SJCRH30 (cell line): ENCODE measurements around the gene CES4A. TPM values are rescaled to one million over a fixed set of nuclear protein-coding genes. Genes with fewer than 3 reads are reported as not detected.
"Not testable (repeated sequence)": the region's sequence is repeated elsewhere in the genome, so short reads cannot be mapped to it uniquely, and the experiment has no call there.

ENCODE experiments used
- DNase-seq, 2 experiments: peaks; one replicate each; pipeline ENCODE4 v3.0.0-alpha.2; 2015 to 2020
- H3K27ac ChIP-seq: fragments of 250-450 bp; sonication (Bioruptor Pico); 2 replicates; pipeline ENCODE4 v1.5.1; 2020; ENCODE audit warnings: mild to moderate bottlenecking, moderate library complexity
- H3K27me3 ChIP-seq: fragments of 250-450 bp; sonication (Bioruptor Pico); 2 replicates; pipeline ENCODE4 v1.5.1; 2020; ENCODE audit warnings: mild to moderate bottlenecking, moderate library complexity
- H3K36me3 ChIP-seq: fragments of 250-450 bp; sonication (Bioruptor Pico); 2 replicates; pipeline ENCODE4 v1.5.1; 2020; ENCODE audit warnings: mild to moderate bottlenecking, moderate library complexity
- H3K4me1 ChIP-seq: fragments of 250-450 bp; sonication (Bioruptor Pico); 2 replicates; pipeline ENCODE4 v1.5.1; 2020; ENCODE audit warnings: mild to moderate bottlenecking, moderate library complexity
- H3K4me3 ChIP-seq: fragments of 250-450 bp; sonication (Bioruptor Pico); 2 replicates; pipeline ENCODE4 v1.5.1; 2020; ENCODE audit warnings: mild to moderate bottlenecking, moderate library complexity
- H3K9me3 ChIP-seq: fragments of 250-450 bp; sonication (Bioruptor Pico); replicated peaks from 2 replicates; pipeline ENCODE4 v1.5.1; 2020; ENCODE audit warnings: mild to moderate bottlenecking, moderate library complexity
- total RNA-seq: library from RNA; depleted of rRNA; stranded (reverse); fragments of >200 nt; shearing (Covaris generic); gene quantifications from 2 replicates; pipeline ENCODE4 v1.2.3, GENCODE V29; 2014

The CES4A gene
- total RNA-seq, 1 experiment from 2014 or later = not detected

DNA sequence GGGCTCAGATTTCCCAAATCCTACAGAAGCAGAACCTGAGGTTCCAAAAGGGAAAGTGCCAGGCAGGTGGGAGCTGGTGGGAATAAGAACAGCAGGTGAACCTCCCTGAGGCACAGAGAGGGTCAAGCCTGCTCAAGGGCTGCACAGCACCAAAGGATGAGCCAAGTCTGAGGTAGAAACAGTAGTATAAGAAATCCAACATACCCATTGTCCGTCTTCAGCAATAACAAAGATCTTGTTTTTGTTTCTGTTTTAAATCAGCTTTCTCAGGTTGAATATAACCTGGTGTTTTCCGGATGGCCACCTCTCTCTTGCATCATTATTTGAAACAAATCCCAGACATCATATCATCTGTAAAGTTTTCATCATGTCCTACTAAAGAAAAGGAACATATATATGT lies 38.0 kb upstream of the CES4A start:
- no peak overlapping the region for H3K4me3 ChIP-seq

DNA sequence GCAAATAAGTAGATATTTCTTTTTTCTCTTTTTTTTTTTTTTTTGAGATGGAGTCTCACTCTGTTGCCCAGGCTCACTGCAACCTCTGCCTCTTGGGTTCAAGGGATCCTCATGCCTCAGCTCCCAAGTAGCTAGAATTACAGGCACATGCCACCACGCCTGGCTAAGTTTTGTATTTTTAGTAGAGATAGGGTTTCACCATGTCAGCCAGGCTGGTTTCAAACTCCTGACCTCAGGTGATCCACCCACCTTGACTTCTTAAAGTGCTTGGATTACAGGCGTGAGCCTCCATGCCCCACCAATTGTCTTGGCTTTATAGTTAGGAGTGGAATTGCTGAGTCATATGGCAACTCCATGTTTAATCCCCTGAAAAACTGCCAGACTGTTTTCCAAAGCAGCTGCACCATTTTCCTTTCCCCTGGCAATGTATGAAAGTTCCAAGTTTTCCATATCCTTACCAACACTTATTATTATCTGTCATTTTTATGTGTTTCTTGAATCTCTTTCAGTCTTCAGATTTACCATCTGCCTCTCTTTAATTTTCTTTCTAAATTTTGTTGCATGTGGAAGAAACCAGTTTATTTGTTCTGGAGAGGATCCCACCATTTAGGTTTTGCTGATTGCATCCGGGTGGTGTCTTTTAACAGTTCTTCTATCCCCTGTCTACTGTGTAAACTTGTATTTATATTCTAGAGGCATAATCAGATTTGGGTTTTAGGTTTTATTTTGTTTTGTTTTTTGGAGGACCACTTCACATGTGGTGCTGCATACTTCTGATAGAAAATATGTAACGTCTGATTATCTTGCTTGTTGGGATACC lies 37.2 kb upstream of the CES4A start:
- H3K4me3 ChIP-seq = no peak overlapping the region
- no peaks in the 10 kb centered on the region; the same call in 1 of the 2 replicates for H3K9me3 ChIP-seq
- no peaks in the 10 kb centered on the region for H3K27me3 ChIP-seq
- no peak overlapping the region for H3K27ac ChIP-seq
- no peaks in the 10 kb centered on the region for H3K36me3 ChIP-seq
- no peak for DNase-seq
- 0 out of 2 replicates have a peak, but pooled peaks cover 3% of the 10 kb centered on the region for H3K4me1 ChIP-seq

More for the DNA sequence above, 38.0 kb upstream of the CES4A start:
- H3K27me3 ChIP-seq = no peaks in the 10 kb centered on the region
- H3K36me3 ChIP-seq = no peaks in the 10 kb centered on the region
- no peak for DNase-seq
- H3K9me3 ChIP-seq = no peaks in the 10 kb centered on the region; the same call in 1 of the 2 replicates
- 0 out of 2 replicates have a peak, but pooled peaks cover 3% of the 10 kb centered on the region for H3K4me1 ChIP-seq
- no peak overlapping the region for H3K27ac ChIP-seq

DNA sequence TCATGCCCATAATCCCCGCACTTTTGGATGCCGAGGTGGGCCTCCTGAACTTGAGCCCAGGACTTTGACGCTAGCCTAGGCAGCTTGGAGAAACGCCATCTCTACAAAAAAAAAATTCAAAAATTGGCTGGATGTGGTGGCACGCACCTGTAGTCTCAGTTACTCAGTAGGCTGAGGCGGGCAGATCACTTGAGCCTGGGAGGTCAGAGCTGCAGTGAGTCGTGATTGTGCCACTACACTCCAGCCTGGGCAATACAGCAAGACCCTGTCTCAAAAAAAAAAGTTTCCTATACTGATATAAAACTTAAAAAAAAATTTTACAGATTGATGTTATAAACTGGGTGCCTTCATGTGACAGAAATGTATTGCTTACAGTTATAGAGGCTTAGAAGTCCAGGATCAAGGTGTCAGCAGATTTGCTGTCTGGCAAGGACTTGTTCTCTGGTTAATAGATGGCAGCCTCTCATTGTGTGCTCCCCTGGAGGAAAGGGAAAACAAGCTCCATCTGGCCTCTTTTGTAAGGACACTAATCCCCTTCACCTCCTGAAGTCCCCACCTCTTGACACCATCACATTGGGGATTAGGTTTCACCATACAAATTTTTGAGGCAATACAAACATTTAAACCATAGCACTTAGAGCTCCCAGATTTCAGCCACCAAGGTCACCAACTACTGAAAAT lies 35.8 kb upstream of the CES4A start:
- Histone ChIP-seq H3K27me3 (0 out of 2 replicates have a peak, but pooled peaks cover 4% of the 10 kb centered on the region), H3K4me3 (no peak overlapping the region), H3K9me3 (no peaks in the 10 kb centered on the region; the same call in 1 of the 2 replicates), H3K27ac (no peak overlapping the region), H3K36me3 (no peaks in the 10 kb centered on the region), H3K4me1 (0 out of 2 replicates have a peak, but pooled peaks cover 3% of the 10 kb centered on the region)
- no peak for DNase-seq

DNA sequence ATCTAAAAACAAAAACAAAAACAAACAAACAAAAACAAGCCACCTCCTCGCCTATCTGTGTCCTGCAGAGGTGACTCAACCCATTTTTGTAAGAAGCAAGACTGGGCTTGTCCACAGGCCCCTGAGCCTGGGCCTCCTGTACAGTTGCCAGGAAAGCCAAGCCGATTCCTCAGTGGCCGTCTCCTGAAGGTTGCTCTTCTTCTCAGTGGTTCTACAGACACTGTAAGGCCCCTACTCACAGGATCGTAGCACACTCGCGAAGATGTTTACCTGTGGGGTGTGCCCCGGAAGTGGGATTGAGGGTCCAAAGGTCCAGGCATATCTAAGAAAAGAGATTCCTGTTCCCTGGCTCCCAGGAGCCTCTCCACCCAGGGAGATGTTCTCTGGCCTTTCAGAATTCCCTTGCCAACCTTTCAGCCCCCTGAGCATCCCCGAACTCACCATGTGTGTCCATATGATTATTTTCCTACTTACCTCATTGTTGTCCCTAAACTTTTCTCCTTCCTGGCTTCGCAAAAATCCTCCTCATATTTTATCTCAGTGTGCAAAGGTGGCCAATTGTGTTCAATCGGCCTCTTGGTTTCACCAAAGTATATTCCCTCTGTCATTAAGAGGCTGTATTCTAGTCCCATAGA lies 34.8 kb upstream of the CES4A start:
- Histone ChIP-seq H3K4me3 (no peak overlapping the region), H3K36me3 (no peaks in the 10 kb centered on the region), H3K27me3 (0 out of 2 replicates have a peak, but pooled peaks cover 4% of the 10 kb centered on the region), H3K4me1 (0 out of 2 replicates have a peak, but pooled peaks cover 3% of the 10 kb centered on the region), H3K27ac (no peak overlapping the region), H3K9me3 (no peaks in the 10 kb centered on the region; the same call in 1 of the 2 replicates)
- DNase-seq = no peak

DNA sequence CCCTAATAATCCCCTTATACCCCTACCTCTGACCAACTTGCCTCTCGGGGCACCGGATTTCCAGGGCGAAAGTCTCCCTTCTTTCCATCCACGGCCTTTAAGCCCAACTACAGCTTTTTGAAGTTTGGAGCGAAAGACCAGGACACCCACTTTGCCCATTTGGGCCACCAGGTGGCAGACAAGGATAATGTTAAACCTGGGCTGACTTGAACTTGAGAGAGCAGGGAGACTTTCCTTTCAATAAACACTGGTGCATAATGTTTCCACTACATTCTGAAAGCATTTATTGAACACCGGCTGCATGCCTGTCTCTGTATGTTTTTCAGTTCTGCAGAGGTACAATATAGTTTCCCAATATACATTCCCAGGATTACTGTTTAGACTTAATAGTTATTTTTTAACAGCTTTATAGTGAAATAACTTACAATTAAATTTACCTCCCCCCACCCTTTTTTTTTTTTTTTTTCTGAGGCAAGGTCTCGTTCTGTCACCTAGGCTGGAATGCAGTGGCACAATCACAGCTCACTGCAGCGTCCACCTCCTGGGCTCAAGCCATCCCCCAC lies 34.2 kb upstream of the CES4A start:
- 0 out of 2 replicates have a peak, but pooled peaks cover 4% of the 10 kb centered on the region for H3K27me3 ChIP-seq
- no peaks in the 10 kb centered on the region; the same call in 1 of the 2 replicates for H3K9me3 ChIP-seq
- no peak overlapping the region for H3K27ac ChIP-seq
- 0 out of 2 replicates have a peak, but pooled peaks cover 3% of the 10 kb centered on the region for H3K4me1 ChIP-seq
- no peaks in the 10 kb centered on the region for H3K36me3 ChIP-seq
- peak; percentile 72 to 92 for DNase-seq
- no peak overlapping the region for H3K4me3 ChIP-seq

DNA sequence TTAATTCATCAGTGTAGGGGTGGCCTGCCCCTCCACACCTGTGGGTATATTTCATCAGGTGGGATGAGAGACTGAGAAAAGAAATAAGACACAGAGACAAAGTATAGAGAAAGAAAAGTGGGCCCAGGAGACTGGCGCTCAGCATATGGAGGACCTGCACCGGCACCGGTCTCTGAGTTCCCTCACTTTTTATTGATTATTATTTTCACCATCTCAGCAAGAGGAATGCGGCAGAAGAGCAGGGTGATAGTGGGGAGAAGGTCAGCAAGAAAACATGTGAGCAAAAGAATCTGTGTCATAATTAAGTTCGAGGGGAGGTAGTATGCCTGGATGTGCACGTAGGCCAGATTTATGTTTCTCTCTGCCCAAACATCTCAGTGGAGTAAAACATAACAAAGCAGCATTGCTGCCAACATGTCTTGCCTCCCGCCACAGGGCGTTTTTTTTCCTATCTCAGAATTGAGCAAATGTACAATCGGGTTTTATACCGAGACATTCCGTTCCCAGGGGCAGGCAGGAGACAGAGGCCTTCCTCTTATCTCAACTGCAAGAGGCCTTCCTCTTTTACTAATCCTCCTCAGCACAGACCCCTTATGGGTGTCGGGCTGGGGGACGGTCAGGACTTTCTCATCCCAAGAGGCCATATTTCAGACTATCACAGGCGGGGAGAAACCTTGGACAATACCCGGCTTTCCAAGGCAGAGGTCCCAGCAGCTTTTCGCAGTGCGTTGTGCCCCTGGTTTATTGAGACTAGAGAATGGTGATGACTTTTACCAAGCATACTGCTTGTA lies 32.8 kb upstream of the CES4A start:
- DNase-seq, H3K9me3 ChIP-seq, H3K27me3 ChIP-seq, H3K36me3 ChIP-seq, H3K4me3 ChIP-seq, H3K27ac ChIP-seq, H3K4me1 ChIP-seq: not testable (repeated sequence)

DNA sequence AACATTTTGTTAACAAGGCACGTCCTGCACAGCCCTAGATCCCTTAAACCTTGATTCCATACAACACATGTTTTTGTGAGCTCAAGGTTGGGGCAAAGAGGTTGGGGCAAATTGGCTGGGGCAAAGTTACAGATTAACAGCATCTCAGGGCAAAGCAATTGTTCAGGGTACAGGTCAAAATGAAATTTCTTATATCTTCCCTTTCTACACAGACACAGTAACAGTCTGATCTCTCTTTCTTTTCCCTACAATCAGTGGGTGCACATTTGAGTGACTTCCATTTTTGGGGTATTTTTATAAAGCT lies 32.3 kb upstream of the CES4A start:
- not testable (repeated sequence) for H3K27ac ChIP-seq, H3K27me3 ChIP-seq, H3K9me3 ChIP-seq, DNase-seq, H3K36me3 ChIP-seq, H3K4me3 ChIP-seq, H3K4me1 ChIP-seq

DNA sequence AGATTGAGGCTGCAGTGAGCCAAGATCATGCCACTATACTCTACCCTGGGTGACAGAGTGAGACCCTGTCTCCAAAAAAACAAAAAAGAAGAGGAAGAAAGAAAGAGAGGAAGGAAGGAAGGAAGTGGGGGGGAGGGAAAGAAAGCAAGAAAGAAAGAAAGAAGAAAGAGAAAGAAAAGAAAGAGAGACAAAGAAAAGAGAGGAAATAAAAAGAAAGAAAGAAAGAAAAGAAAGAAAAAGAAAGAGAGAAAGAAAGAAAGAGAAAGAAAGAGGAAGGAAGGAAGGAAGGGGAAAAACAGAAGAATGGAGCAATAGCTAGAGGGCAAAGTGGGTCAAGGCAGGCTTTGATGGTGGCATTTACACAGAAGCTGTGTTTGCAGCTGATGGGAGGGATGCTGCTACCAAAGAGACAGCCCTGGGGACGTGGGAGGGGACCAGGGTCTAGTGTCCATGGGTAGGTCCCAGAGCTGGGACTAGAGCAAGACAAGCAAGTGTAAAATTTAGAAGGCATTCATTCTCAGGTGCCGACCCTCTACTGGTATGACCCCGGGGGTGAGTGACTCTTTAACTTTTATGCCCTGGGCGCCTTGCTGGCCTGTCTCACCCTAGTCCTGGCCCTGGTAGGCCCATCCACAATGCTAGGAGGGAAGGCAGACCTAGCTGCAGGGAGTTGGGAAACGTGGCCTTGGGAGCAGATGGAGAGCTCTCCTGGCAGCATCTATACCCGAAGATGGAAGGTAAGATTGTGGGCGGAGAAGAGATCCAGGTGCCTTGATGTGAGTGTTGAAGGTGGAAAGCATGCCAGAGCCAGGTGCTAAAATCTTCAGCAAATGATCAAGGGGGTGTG lies 29.3 kb upstream of the CES4A start:
- Histone ChIP-seq H3K4me1 (no peaks in the 10 kb centered on the region), H3K4me3 (no peak overlapping the region), H3K27me3 (0 out of 2 replicates have a peak, but pooled peaks cover 4% of the 10 kb centered on the region), H3K36me3 (no peaks in the 10 kb centered on the region), H3K27ac (no peak overlapping the region), H3K9me3 (no peaks in the 10 kb centered on the region)
- DNase-seq = no peak

DNA sequence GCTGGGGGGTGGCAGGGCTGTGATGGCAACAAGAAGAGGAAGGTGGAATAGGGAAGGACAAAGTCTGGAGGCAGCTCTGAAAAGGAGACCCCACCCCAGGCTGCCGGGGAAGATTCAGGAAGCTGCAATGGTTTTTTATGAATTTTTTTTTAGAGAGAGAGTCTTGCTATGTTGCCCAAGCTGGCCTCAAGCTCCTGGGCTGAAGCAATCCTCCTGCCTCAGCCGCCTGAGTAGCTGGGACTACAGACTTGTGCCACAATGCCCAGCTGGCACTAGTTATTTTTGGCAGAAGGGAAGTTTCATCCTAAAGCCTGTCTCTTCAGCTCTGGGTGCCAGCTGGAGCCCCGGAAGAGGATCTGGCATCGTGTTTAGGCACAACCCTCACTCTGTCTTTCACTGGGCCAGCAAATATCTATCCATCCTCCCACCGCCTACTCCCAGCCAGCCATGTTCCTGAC lies 28.7 kb upstream of the CES4A start:
- Histone ChIP-seq H3K9me3 (no peaks in the 10 kb centered on the region), H3K27me3 (0 out of 2 replicates have a peak, but pooled peaks cover 4% of the 10 kb centered on the region), H3K4me3 (no peak overlapping the region), H3K36me3 (no peaks in the 10 kb centered on the region), H3K4me1 (no peaks in the 10 kb centered on the region), H3K27ac (no peak overlapping the region)
- DNase-seq = no peak

DNA sequence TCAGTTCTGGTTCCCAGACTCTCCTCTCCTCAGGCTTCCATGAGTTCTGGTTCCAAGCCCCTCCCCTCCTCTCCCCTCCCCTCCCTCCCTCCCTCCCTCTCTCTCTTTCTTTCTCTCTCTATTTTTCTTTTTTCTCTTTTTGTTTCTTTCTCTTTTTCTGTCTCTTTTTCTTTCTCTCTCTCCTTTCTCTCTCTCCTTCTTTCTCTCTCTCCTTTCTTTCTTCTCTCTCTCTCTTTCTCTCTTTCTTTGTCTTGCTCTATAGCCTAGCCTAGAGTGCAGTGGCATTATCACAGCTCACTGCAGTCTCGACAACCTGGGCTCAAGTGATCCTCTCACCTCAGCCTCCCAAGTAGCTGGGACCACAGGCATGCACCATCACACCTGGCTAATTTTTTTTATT lies 28.1 kb upstream of the CES4A start:
- Histone ChIP-seq H3K4me3 (no peak overlapping the region), H3K36me3 (no peaks in the 10 kb centered on the region), H3K4me1 (no peaks in the 10 kb centered on the region), H3K9me3 (no peaks in the 10 kb centered on the region), H3K27ac (no peak overlapping the region), H3K27me3 (0 out of 2 replicates have a peak, but pooled peaks cover 6% of the 10 kb centered on the region)
- no peak for DNase-seq

DNA sequence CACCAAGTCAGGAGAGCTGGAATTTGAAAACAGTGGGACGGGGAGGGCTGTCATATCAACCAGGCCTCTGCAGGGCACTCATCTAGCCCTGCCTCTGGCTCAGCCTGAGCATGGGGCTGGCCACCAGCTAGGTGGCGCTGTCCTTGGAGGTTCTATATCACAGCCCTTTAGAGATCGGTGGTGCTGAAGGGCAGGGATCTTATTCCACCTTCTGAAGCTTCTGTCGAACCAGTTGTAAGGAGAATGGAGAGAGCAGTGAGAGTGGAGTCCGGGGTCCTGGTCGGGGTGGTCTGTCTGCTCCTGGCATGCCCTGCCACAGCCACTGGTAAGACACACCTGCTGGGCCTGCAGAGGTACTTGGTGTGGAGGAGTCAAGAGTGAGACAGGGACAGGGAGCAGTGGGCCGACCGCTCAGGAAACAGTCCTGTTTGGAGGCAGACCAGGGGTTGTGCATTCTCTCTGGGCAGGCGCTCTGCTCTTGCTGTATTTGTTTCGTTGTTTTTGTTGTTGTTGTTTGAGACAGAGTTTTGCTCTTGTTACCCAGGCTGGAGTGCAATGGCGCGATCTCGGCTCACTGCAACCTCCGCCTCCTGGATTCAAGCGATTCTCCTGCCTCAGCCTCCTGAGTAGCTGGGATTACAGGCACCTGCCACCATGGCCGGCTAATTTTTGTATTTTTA lies 27.2 kb upstream of the CES4A start, which contains the start of gene CES3:
Gene CES3 (plus strand): TSS at position 202 of the 680 bp plus-strand sequence. CDS start 42 bp downstream, at position 244.
- Histone ChIP-seq H3K9me3 (no peaks in the 10 kb centered on the region), H3K4me1 (no peaks in the 10 kb centered on the region), H3K4me3 (no peak within 1 kb of the TSS), H3K27ac (no peak within 1 kb of the TSS), H3K36me3 (no peaks in the 10 kb centered on the region), H3K27me3 (0 out of 2 replicates have a peak, but pooled peaks cover 10% of the 10 kb centered on the region)
- peak; percentile 76 to 85 for DNase-seq

DNA sequence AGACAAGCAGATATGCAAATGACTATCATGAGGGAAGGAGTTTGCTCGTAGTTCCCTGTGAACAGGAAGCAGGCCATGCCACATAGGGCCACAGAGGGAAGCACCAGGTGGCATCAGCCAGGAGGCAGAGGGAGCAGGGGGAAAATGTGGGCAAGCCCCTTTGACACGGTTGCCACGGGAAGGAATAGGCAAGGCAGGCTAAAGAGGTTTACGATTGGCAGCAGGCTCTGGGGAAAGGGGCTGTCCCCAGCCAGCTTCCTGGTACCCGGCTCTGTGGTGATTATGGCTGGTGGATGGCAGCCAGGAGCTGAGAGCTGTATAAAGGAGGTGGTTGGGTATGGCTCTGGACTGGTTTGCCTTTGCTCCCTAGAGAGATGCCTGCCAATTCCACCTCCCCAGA lies 26.5 kb upstream of the CES4A start:
- H3K9me3 ChIP-seq = no peaks in the 10 kb centered on the region
- DNase-seq = no peak
- no peak overlapping the region for H3K27ac ChIP-seq
- H3K4me3 ChIP-seq = no peak overlapping the region
- peaks cover 11% of the 10 kb centered on the region; the same call in 1 of the 2 replicates for H3K27me3 ChIP-seq
- no peaks in the 10 kb centered on the region for H3K4me1 ChIP-seq
- no peaks in the 10 kb centered on the region for H3K36me3 ChIP-seq

DNA sequence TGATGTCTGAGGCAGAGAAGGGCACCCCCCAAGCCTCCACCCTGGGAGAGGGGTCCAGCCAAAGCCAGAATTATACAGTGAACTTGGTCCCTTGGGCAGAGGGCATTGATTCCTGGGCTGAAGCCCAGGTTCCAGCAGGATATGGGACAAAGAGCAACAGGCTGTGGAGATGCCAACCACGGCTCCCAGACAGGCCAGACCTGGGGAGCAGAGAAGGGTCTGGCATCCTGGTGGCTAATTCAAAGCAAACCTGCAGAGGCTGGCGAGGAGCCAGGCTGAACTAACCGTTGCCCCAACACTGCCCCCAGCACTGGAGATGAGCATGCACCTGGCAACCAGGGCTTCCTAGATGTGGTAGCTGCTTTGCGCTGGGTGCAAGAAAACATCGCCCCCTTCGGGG lies 24.3 kb upstream of the CES4A start:
- H3K9me3 ChIP-seq = no peaks in the 10 kb centered on the region
- H3K4me1 ChIP-seq = no peaks in the 10 kb centered on the region
- DNase-seq = no peak
- H3K36me3 ChIP-seq = no peaks in the 10 kb centered on the region
- peaks cover 16% of the 10 kb centered on the region; the same call in 1 of the 2 replicates for H3K27me3 ChIP-seq
- H3K4me3 ChIP-seq = no peak overlapping the region
- no peak overlapping the region for H3K27ac ChIP-seq
